Testis (tissue), 2 donors: ENCODE results near the gene RNF152.

Experiments used
- CTCF ChIP-seq, 3 experiments: fragments of 450-650 bp in 2 of 3; fragments of 200-600 bp in 1 of 3; sonication (generic) in 1 of 3; IDR thresholded peaks; one replicate each; pipeline ENCODE4 v1.5.1; 2016 to 2019; ENCODE audit warnings: antibody characterized with exemption in 3 of 3, mild to moderate bottlenecking in 2 of 3, moderate library complexity in 1 of 3
- POLR2A ChIP-seq: fragments of 450-650 bp; IDR thresholded peaks from one replicate; pipeline ENCODE4 v1.6.1; 2017; ENCODE audit warnings: antibody characterized with exemption, mild to moderate bottlenecking, moderate library complexity

GRCh38 chr18:61764381-61764780 is 128.4 kb downstream of the RNF152 start:
- no peak for TF ChIP-seq CTCF (IDR thresholded peaks at IDR 0.05)
- TF ChIP-seq POLR2A, result no peak
